K562 (cell line): Measurements from ENCODE around the gene CALB2. TPM values are rescaled to one million over a fixed set of nuclear protein-coding genes. Genes with fewer than 3 reads are reported as not detected.

Experiments used
- BHLHE40 ChIP-seq: IDR thresholded peaks from 2 replicates; pipeline ENCODE4 v1.6.1; 2011; ENCODE audit warnings: low read length, improper control_type of control experiment
- HMGN3 ChIP-seq: IDR thresholded peaks from 2 replicates; pipeline ENCODE4 v1.6.1; 2011; ENCODE audit warnings: borderline replicate concordance, low read depth, mild to moderate bottlenecking, mixed read lengths, low read length; ENCODE audit not compliant: insufficient read length; ENCODE audit errors: extremely low read depth
- JUN ChIP-seq, 2 experiments: sonication (generic) in 1 of 2; formaldehyde crosslinking in 1 of 2; IDR thresholded peaks; 2 replicates each; pipeline versions ENCODE4 v1.6.1 to v1.8.0; 2012 to 2022; ENCODE audit warnings: borderline replicate concordance in 2 of 2, mild to moderate bottlenecking in 2 of 2, improper control_type of control experiment in 1 of 2, low read depth in 1 of 2, low read length in 1 of 2, missing genetic modification reagents in 1 of 2
- KHSRP ChIP-seq: fragments of 450-650 bp; IDR thresholded peaks from 2 replicates; pipeline ENCODE4 v1.6.1; 2017
- MCM7 ChIP-seq, 2 experiments: fragments of 450-650 bp; IDR thresholded peaks; 2 replicates each; pipeline ENCODE4 v1.6.1; 2016 to 2018
- MEF2A ChIP-seq: IDR thresholded peaks from 2 replicates; pipeline ENCODE4 v1.6.1; 2011; ENCODE audit warnings: low read depth, mild to moderate bottlenecking, low read length, moderate library complexity; ENCODE audit not compliant: control insufficient read depth
- NEUROD1 ChIP-seq: fragments of 150-350 bp; IDR thresholded peaks from 2 replicates; pipeline ENCODE4 v1.6.1; 2014; ENCODE audit warnings: borderline replicate concordance, low read length, low read depth; ENCODE audit not compliant: partially characterized antibody
- RNF2 ChIP-seq: sonication (generic); IDR thresholded peaks from 2 replicates; pipeline ENCODE4 v1.6.1; 2016
- TEAD1 ChIP-seq, 2 experiments: fragments of 450-650 bp in 1 of 2; sonication (generic) in 1 of 2; formaldehyde crosslinking; IDR thresholded peaks; 2 replicates each; pipeline versions ENCODE4 v1.4.0 to v1.8.0; 2020 to 2022; ENCODE audit warnings: mild to moderate bottlenecking in 2 of 2, missing genetic modification reagents in 1 of 2
- THAP12 ChIP-seq: fragments of 250-450 bp; sonication (Bioruptor Pico); IDR thresholded peaks from 2 replicates; pipeline ENCODE4 v1.9.0; 2021; ENCODE audit warnings: mild to moderate bottlenecking, inconsistent platforms
- ZBTB40 ChIP-seq, 2 experiments: fragments of 450-650 bp in 1 of 2; sonication (generic) in 1 of 2; formaldehyde crosslinking in 1 of 2; IDR thresholded peaks; 2 replicates each; pipeline versions ENCODE4 v1.7.1 to v1.9.0; 2016 to 2022; ENCODE audit warnings: inconsistent platforms in 1 of 2, mild to moderate bottlenecking in 1 of 2, missing genetic modification reagents in 1 of 2
- ZNF165 ChIP-seq: fragments of 250-450 bp; sonication (Bioruptor Pico); IDR thresholded peaks from 2 replicates; pipeline ENCODE4 v1.4.0; 2020; ENCODE audit warnings: borderline replicate concordance
- ZNF512 ChIP-seq: IDR thresholded peaks from 2 replicates; pipeline ENCODE4 v1.6.1; 2016; ENCODE audit warnings: missing genetic modification characterization, missing compliant biosample characterization
- ZNF586 ChIP-seq: fragments of 450-650 bp; formaldehyde crosslinking; conservative IDR thresholded peaks from 2 replicates; pipeline ENCODE4 v1.4.0; 2020; ENCODE audit warnings: mild to moderate bottlenecking, moderate library complexity
- polyA plus RNA-seq, 8 experiments: library from polyadenylated mRNA; depleted of rRNA in 4 of 8; stranded (reverse) in 5 of 8; unstranded in 3 of 8; fragments of >200 nt; fragmentation: Nextera tagmentation in 2 of 8; fragmentation: Illumina TruSeq in 1 of 8; extraction: Ambion mirVana in 2 of 8; extraction: Trizol in 1 of 8; gene quantifications; 2 replicates each; pipeline versions ENCODE4 v1.2.1 to v1.2.3, GENCODE V29; 2011 to 2014; ENCODE audit warnings: inconsistent platforms in 1 of 8, missing spikeins in 1 of 8
- total RNA-seq, 7 experiments: library from RNA; depleted of rRNA in 6 of 7; stranded (reverse); fragments of >200 nt in 6 of 7; fragmentation: Illumina TruSeq in 2 of 7; extraction: Trizol in 2 of 7; gene quantifications; 2 replicates each; pipeline versions ENCODE4 v1.2.1 to v1.2.3, GENCODE V29; 2011 to 2021; ENCODE audit warnings: low replicate concordance in 1 of 7

Gene CALB2
- total and polyA plus RNA-seq, 9 of the 15 experiments (the other 6 are each of a cell fraction or from before 2014, with no cell fraction given), result not detected

GRCh38 chr16:71430744-71431143 lies 72.2 kb downstream of the CALB2 start (continued):
- TF ChIP-seq TEAD1 (CRISPR knock-in tag; IDR thresholded peaks at IDR 0.05) (peak in 1 of 2 experiments; percentile 78; a peak in 2 of 4 replicates), ZNF512 (no peak), RNF2 (peak; percentile 76), KHSRP (0 out of 2 replicates have a peak, but pooled peaks have one; percentile 61), ZNF586 (no peak), ZBTB40 (IDR thresholded peaks at IDR 0.05) (no peak), ZBTB40 (CRISPR knock-in tag; IDR thresholded peaks at IDR 0.05) (no peak), MCM7 (IDR thresholded peaks at IDR 0.05) (0 out of 4 replicates have a peak, but pooled peaks of 1 of the 2 experiments have one; percentile 13), THAP12 (CRISPR knock-in tag) (no peak), NEUROD1 (no peak), ZNF165 (CRISPR knock-in tag) (no peak), HMGN3 (peak; percentile 70), JUN (IDR thresholded peaks at IDR 0.05; ENCODE audit: borderline replicate concordance, low read depth, low read length) (no peak), JUN (CRISPR knock-in tag; IDR thresholded peaks at IDR 0.05; ENCODE audit: borderline replicate concordance) (no peak), BHLHE40 (peak; percentile 59; the same call in 1 of the 2 replicates), MEF2A (no peak)
